Tibial artery (tissue), 4 donors: ENCODE measurements around the gene WDR37.

Source experiments
- DNase-seq, 2 donors: peaks; one replicate each; pipeline ENCODE4 v3.0.0-alpha.2; 2019
- H3K27ac ChIP-seq, 2 donors: fragments of 200-600 bp; sonication (generic) in 1 of 2; 1 replicate in 1 of 2; 2 replicates in 1 of 2; pipeline ENCODE4 v1.5.1; 2018 to 2019; ENCODE audit warnings: mild to moderate bottlenecking in 1 of 2
- H3K27me3 ChIP-seq, 2 donors: fragments of 200-600 bp; sonication (generic) in 1 of 2; one replicate each; pipeline versions ENCODE4 v1.5.1 to v1.6.0; 2016 to 2019
- H3K36me3 ChIP-seq, 3 donors: fragments of 200-600 bp; sonication (generic) in 2 of 3; one replicate each; pipeline ENCODE4 v1.5.1; 2016 to 2019; ENCODE audit warnings: mild to moderate bottlenecking in 2 of 3
- H3K4me1 ChIP-seq, 4 donors: fragments of 200-600 bp; sonication (generic) in 2 of 4; 1 replicate in 3 of 4; 2 replicates in 1 of 4; pipeline ENCODE4 v1.5.1; 2016 to 2019
- H3K4me3 ChIP-seq, 2 donors: fragments of 200-600 bp; sonication (generic) in 1 of 2; 1 replicate in 1 of 2; 2 replicates in 1 of 2; pipeline ENCODE4 v1.5.1; 2018 to 2019; ENCODE audit warnings: mild to moderate bottlenecking in 2 of 2
- H3K9me3 ChIP-seq, 3 donors: fragments of 200-600 bp; sonication (generic) in 1 of 3; one replicate each; pipeline ENCODE4 v1.5.1; 2016 to 2019
- CTCF ChIP-seq, 2 experiments: fragments of 200-600 bp in 1 of 2; fragments of 450-650 bp in 1 of 2; IDR thresholded peaks; one replicate each; pipeline ENCODE4 v1.5.1; 2017 to 2019; ENCODE audit warnings: antibody characterized with exemption in 2 of 2, mild to moderate bottlenecking in 1 of 2, moderate library complexity in 1 of 2
- intact Hi-C: fragments of 100-400 bp; cut with DNase I; formaldehyde crosslinking; loops from one replicate; pipeline ENCODE4 v1.15.0; 2023; ENCODE audit warnings: low total_unique reads

Gene WDR37

GRCh38 chr10:1074052-1074747, 18.0 kb downstream of the WDR37 start:
- H3K4me3 ChIP-seq, result no peak overlapping the region
- peaks cover 25 to 53% (median 35%) of the 10 kb centered on the region in 3 donors for H3K36me3 ChIP-seq
- H3K27ac ChIP-seq, result no peak overlapping the region
- H3K4me1 ChIP-seq, result no peaks in the 10 kb centered on the region
- no peaks in the 10 kb centered on the region for H3K27me3 ChIP-seq
- intact Hi-C loops, result loop anchor here (5.0 kb wide), 1 partner anchor 863 kb away; no protein-coding TSS in a partner anchor
- no peaks in the 10 kb centered on the region for H3K9me3 ChIP-seq
- DNase-seq, result no peak
- no peak for TF ChIP-seq CTCF (IDR thresholded peaks at IDR 0.05)

GRCh38 chr10:1074748-1075308, 18.6 kb downstream of the WDR37 start:
- Histone ChIP-seq H3K36me3 (peaks cover 30 to 59% (median 41%) of the 10 kb centered on the region in 3 donors), H3K27me3 (no peaks in the 10 kb centered on the region), H3K4me1 (no peaks in the 10 kb centered on the region), H3K4me3 (no peak overlapping the region), H3K27ac (no peak overlapping the region), H3K9me3 (no peaks in the 10 kb centered on the region)
- DNase-seq, result no peak
- intact Hi-C loops, result loop anchor here (5.0 kb wide), 1 partner anchor 862 kb away; no protein-coding TSS in a partner anchor
- TF ChIP-seq CTCF (IDR thresholded peaks at IDR 0.05), result no peak

DNA sequence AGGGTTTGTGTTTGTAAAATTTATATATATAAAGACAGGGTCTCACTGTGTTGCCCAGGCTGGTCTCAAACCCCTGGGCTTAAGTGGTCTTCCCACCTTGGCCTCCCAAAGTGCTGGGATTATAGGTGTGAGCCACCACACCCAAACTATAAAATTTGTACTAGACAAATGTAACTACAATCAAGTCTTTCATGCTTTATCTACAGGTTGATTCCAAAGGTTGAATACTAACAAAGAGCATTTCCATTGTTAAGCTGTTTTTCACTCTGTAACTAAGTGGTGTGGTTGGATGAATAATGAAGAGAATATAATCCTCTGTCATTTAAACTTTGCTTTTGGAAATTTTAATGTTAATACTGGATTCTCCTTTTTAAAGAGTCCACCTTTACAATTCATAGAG, 22.5 kb downstream of the WDR37 start:
- H3K9me3 ChIP-seq, result no peaks in the 10 kb centered on the region
- no peak overlapping the region for H3K27ac ChIP-seq
- no peak for TF ChIP-seq CTCF (IDR thresholded peaks at IDR 0.05)
- H3K27me3 ChIP-seq, result no peaks in the 10 kb centered on the region
- peaks cover 42 to 79% (median 58%) of the 10 kb centered on the region in 3 donors for H3K36me3 ChIP-seq
- H3K4me1 ChIP-seq, result no peaks in the 10 kb centered on the region
- no peak overlapping the region for H3K4me3 ChIP-seq
- DNase-seq, result no peak
- intact Hi-C loops, result no loop called here

DNA sequence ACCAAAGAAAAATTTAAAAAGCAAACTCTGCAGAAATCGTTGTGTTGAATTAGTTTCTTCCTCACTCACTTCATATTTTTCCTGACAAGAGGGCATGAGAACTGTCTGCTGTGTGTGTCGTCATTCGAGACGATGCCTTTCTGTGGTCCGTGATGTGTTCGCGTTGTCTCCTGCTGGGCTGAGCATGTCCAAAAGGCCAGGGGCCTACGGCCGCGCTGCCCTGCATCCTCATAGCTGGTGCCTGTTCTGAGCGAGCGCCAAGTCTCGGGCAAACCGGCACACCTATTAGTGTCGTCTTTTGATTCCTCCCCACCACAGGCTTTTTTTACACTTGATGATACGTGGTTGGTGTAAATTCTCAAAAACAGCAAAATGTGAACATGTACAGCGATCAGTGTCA, 27.4 kb downstream of the WDR37 start:
- peaks cover 64 to 98% (median 92%) of the 10 kb centered on the region in 3 donors for H3K36me3 ChIP-seq
- TF ChIP-seq CTCF (IDR thresholded peaks at IDR 0.05), result no peak
- H3K27me3 ChIP-seq, result no peaks in the 10 kb centered on the region
- H3K4me3 ChIP-seq, result no peak overlapping the region
- DNase-seq, result no peak
- H3K27ac ChIP-seq, result no peak overlapping the region
- H3K9me3 ChIP-seq, result no peaks in the 10 kb centered on the region
- no peaks in the 10 kb centered on the region for H3K4me1 ChIP-seq
- intact Hi-C loops, result no loop called here

- no peak for TF ChIP-seq CTCF (IDR thresholded peaks at IDR 0.05)
- Histone ChIP-seq H3K9me3 (no peaks in the 10 kb centered on the region), H3K4me3 (no peak overlapping the region), H3K27me3 (no peaks in the 10 kb centered on the region), H3K27ac (no peak overlapping the region), H3K4me1 (no peaks in the 10 kb centered on the region), H3K36me3 (peaks cover 67 to 98% (median 95%) of the 10 kb centered on the region in 3 donors)
- DNase-seq, result no peak
- intact Hi-C loops, result no loop called here
These were observed 28.1 kb downstream of the WDR37 start for GRCh38 chr10:1084011-1084950.
